GM23248 (cell line): ENCODE data around the gene ANXA7.

ENCODE experiments used
- EZH2 ChIP-seq: fragments of 200-600 bp; sonication (generic); IDR thresholded peaks from 2 replicates; pipeline ENCODE4 v1.6.1; 2018; ENCODE audit warnings: antibody characterized with exemption, mild to moderate bottlenecking; ENCODE audit not compliant: insufficient read depth, poor library complexity, severe bottlenecking
- EZH2phosphoT487 ChIP-seq: fragments of 200-600 bp; sonication (generic); IDR thresholded peaks from 2 replicates; pipeline ENCODE4 v1.6.1; 2018; ENCODE audit warnings: antibody characterized with exemption, moderate library complexity, mild to moderate bottlenecking, low read depth; ENCODE audit not compliant: insufficient read depth

- TF ChIP-seq EZH2, result no peak
- no peak for TF ChIP-seq EZH2phosphoT487
Observed at GRCh38 chr10:73413528-73414229, at the start of gene ANXA7.
